IPS-20b (cell line): ENCODE data around the gene MYBPH.

Experiments used
- H3K27ac ChIP-seq: one replicate; pipeline ENCODE4 v1.5.1; 2013; ENCODE audit warnings: low read length
- H3K27me3 ChIP-seq: 2 replicates; pipeline ENCODE4 v1.6.1; 2013; ENCODE audit warnings: mild to moderate bottlenecking, low read length, inconsistent platforms; ENCODE audit not compliant: insufficient read depth
- H3K36me3 ChIP-seq: 2 replicates; pipeline ENCODE4 v1.6.1; 2013; ENCODE audit warnings: low read depth, mild to moderate bottlenecking, inconsistent platforms, low read length, moderate library complexity; ENCODE audit not compliant: insufficient read depth
- H3K4me1 ChIP-seq: 2 replicates; pipeline ENCODE4 v1.6.1; 2013; ENCODE audit warnings: mild to moderate bottlenecking, control low read depth, inconsistent platforms, low read length, moderate library complexity; ENCODE audit not compliant: insufficient read depth
- H3K4me3 ChIP-seq: 2 replicates; pipeline ENCODE4 v1.5.1; 2013; ENCODE audit warnings: mild to moderate bottlenecking, low read length, inconsistent platforms
- H3K9ac ChIP-seq: 2 replicates; pipeline ENCODE4 v1.6.1; 2013; ENCODE audit warnings: low read depth, mild to moderate bottlenecking, inconsistent platforms, low read length, moderate library complexity
- H3K9me3 ChIP-seq: 2 replicates; pipeline ENCODE4 v1.6.1; 2013; ENCODE audit warnings: mild to moderate bottlenecking, low read depth, low read length, inconsistent platforms; ENCODE audit not compliant: insufficient read depth

Gene MYBPH

GRCh38 chr1:203161703-203162102 lies 13.9 kb downstream of the MYBPH start:
- H3K9me3 ChIP-seq = peaks cover 5% of the 10 kb centered on the region; the same call in 1 of the 2 replicates
- no peak overlapping the region for H3K4me3 ChIP-seq
- H3K4me1 ChIP-seq = no peaks in the 10 kb centered on the region
- H3K27me3 ChIP-seq = no peaks in the 10 kb centered on the region
- no peak overlapping the region for H3K27ac ChIP-seq
- H3K9ac ChIP-seq = no peak overlapping the region
- H3K36me3 ChIP-seq = no peaks in the 10 kb centered on the region

GRCh38 chr1:203161175-203161574 lies 14.5 kb downstream of the MYBPH start:
- Histone ChIP-seq H3K36me3 (no peaks in the 10 kb centered on the region), H3K27me3 (no peaks in the 10 kb centered on the region), H3K27ac (no peak overlapping the region), H3K4me3 (no peak overlapping the region), H3K9ac (no peak overlapping the region), H3K9me3 (peaks cover 5% of the 10 kb centered on the region; the same call in 1 of the 2 replicates), H3K4me1 (no peaks in the 10 kb centered on the region)

GRCh38 chr1:203159844-203160243 lies 15.8 kb downstream of the MYBPH start:
- H3K9ac ChIP-seq = no peak overlapping the region
- H3K9me3 ChIP-seq = peaks cover 5% of the 10 kb centered on the region; the same call in 1 of the 2 replicates
- H3K36me3 ChIP-seq = no peaks in the 10 kb centered on the region
- H3K4me1 ChIP-seq = no peaks in the 10 kb centered on the region
- H3K4me3 ChIP-seq = no peak overlapping the region
- H3K27ac ChIP-seq = no peak overlapping the region
- H3K27me3 ChIP-seq = no peaks in the 10 kb centered on the region

GRCh38 chr1:203158960-203159665 lies 16.5 kb downstream of the MYBPH start:
- H3K9me3 ChIP-seq = peaks cover 5% of the 10 kb centered on the region; the same call in 1 of the 2 replicates
- no peaks in the 10 kb centered on the region for H3K36me3 ChIP-seq
- no peak overlapping the region for H3K27ac ChIP-seq
- H3K27me3 ChIP-seq = no peaks in the 10 kb centered on the region
- peaks cover 4% of the 10 kb centered on the region for H3K4me1 ChIP-seq
- H3K9ac ChIP-seq = no peak overlapping the region
- H3K4me3 ChIP-seq = no peak overlapping the region

GRCh38 chr1:203158423-203158822 lies 17.2 kb downstream of the MYBPH start:
- Histone ChIP-seq H3K4me1 (peaks cover 11% of the 10 kb centered on the region), H3K9ac (no peak overlapping the region), H3K27me3 (no peaks in the 10 kb centered on the region), H3K4me3 (no peak overlapping the region), H3K36me3 (no peaks in the 10 kb centered on the region), H3K27ac (no peak overlapping the region), H3K9me3 (peaks cover 5% of the 10 kb centered on the region; the same call in 1 of the 2 replicates)

GRCh38 chr1:203156280-203156679 lies 19.3 kb downstream of the MYBPH start:
- Histone ChIP-seq H3K9ac (no peak overlapping the region), H3K9me3 (peaks cover 5% of the 10 kb centered on the region; the same call in 1 of the 2 replicates), H3K27ac (no peak overlapping the region), H3K36me3 (no peaks in the 10 kb centered on the region), H3K27me3 (no peaks in the 10 kb centered on the region), H3K4me1 (peaks cover 24% of the 10 kb centered on the region), H3K4me3 (no peak overlapping the region)

GRCh38 chr1:203153989-203154821 lies 21.4 kb downstream of the MYBPH start:
- H3K27me3 ChIP-seq = no peaks in the 10 kb centered on the region
- H3K36me3 ChIP-seq = no peaks in the 10 kb centered on the region
- no peak overlapping the region for H3K9ac ChIP-seq
- H3K27ac ChIP-seq = no peak overlapping the region
- peaks cover 5% of the 10 kb centered on the region; the same call in 1 of the 2 replicates for H3K9me3 ChIP-seq
- peaks cover 26% of the 10 kb centered on the region for H3K4me1 ChIP-seq
- H3K4me3 ChIP-seq = no peak overlapping the region

- peaks cover 2% of the 10 kb centered on the region; the same call in 1 of the 2 replicates for H3K9me3 ChIP-seq
- no peak overlapping the region for H3K27ac ChIP-seq
- no peak overlapping the region for H3K9ac ChIP-seq
- H3K27me3 ChIP-seq = no peaks in the 10 kb centered on the region
- no peaks in the 10 kb centered on the region for H3K36me3 ChIP-seq
- peaks cover 28% of the 10 kb centered on the region for H3K4me1 ChIP-seq
- H3K4me3 ChIP-seq = no peak overlapping the region
These were observed 22.3 kb downstream of the MYBPH start for GRCh38 chr1:203153051-203153988.

- peaks cover 35% of the 10 kb centered on the region for H3K4me1 ChIP-seq
- no peaks in the 10 kb centered on the region for H3K27me3 ChIP-seq
- no peak overlapping the region for H3K4me3 ChIP-seq
- H3K27ac ChIP-seq = peak overlapping the region; percentile 24
- no peaks in the 10 kb centered on the region for H3K9me3 ChIP-seq
- H3K9ac ChIP-seq = no peak overlapping the region
- no peaks in the 10 kb centered on the region for H3K36me3 ChIP-seq
These were observed 23.2 kb downstream of the MYBPH start for GRCh38 chr1:203152158-203153034.

- Histone ChIP-seq H3K4me1 (peaks cover 43% of the 10 kb centered on the region), H3K27me3 (no peaks in the 10 kb centered on the region), H3K27ac (no peak overlapping the region)
These were observed 24.1 kb downstream of the MYBPH start for GRCh38 chr1:203151362-203152157.

More at GRCh38 chr1:203151362-203152157, 24.1 kb downstream of the MYBPH start:
- Histone ChIP-seq H3K9ac (no peak overlapping the region), H3K4me3 (no peak overlapping the region), H3K9me3 (no peaks in the 10 kb centered on the region), H3K36me3 (no peaks in the 10 kb centered on the region)
